ENCODE results near the gene TRMT13.

TRMT13 gene

GRCh38 chr1:100100202-100100601, 32.8 kb upstream of the TRMT13 start:
- TF ChIP-seq FOXP2 (optimal IDR thresholded peaks at IDR 0.05; ENCODE audit: borderline replicate concordance, extremely low read depth, extremely low read length, insufficient read depth) (no peak), TAF1 (IDR thresholded peaks at IDR 0.05; ENCODE audit: borderline replicate concordance, insufficient read depth, low read length) (no peak), REST (IDR thresholded peaks at IDR 0.05; ENCODE audit: insufficient read depth in 1 of 2, low read depth in 2 of 2, low read length in 2 of 2) (no peak), POLR2AphosphoS5 (IDR thresholded peaks at IDR 0.05; ENCODE audit: low read depth, low read length) (no peak), SIN3A (IDR thresholded peaks at IDR 0.05; ENCODE audit: borderline replicate concordance, insufficient read depth, low read length) (no peak)

- TF ChIP-seq REST (IDR thresholded peaks at IDR 0.05; ENCODE audit: insufficient read depth in 1 of 2, low read depth in 2 of 2, low read length in 2 of 2) (no peak), TAF1 (IDR thresholded peaks at IDR 0.05; ENCODE audit: borderline replicate concordance, insufficient read depth, low read length) (no peak)
Observed at GRCh38 chr1:100101564-100101963, 31.4 kb upstream of the TRMT13 start.

GRCh38 chr1:100107696-100108095, 25.3 kb upstream of the TRMT13 start:
- no peak for TF ChIP-seq SIN3A (IDR thresholded peaks at IDR 0.05; ENCODE audit: borderline replicate concordance, insufficient read depth, low read length)

GRCh38 chr1:100109554-100110066, 23.4 kb upstream of the TRMT13 start:
- TF ChIP-seq REST (IDR thresholded peaks at IDR 0.05; ENCODE audit: insufficient read depth in 1 of 2, low read depth in 2 of 2, low read length in 2 of 2) (no peak), POLR2AphosphoS5 (IDR thresholded peaks at IDR 0.05; ENCODE audit: low read depth, low read length) (no peak), TAF1 (IDR thresholded peaks at IDR 0.05; ENCODE audit: borderline replicate concordance, insufficient read depth, low read length) (no peak), FOXP2 (optimal IDR thresholded peaks at IDR 0.05; ENCODE audit: borderline replicate concordance, extremely low read depth, extremely low read length, insufficient read depth) (no peak), SIN3A (IDR thresholded peaks at IDR 0.05; ENCODE audit: borderline replicate concordance, insufficient read depth, low read length) (no peak)

GRCh38 chr1:100115524-100115923, 17.4 kb upstream of the TRMT13 start:
- TF ChIP-seq FOXP2 (optimal IDR thresholded peaks at IDR 0.05; ENCODE audit: borderline replicate concordance, extremely low read depth, extremely low read length, insufficient read depth) (no peak), SIN3A (IDR thresholded peaks at IDR 0.05; ENCODE audit: borderline replicate concordance, insufficient read depth, low read length) (no peak), REST (IDR thresholded peaks at IDR 0.05; ENCODE audit: insufficient read depth in 1 of 2, low read depth in 2 of 2, low read length in 2 of 2) (no peak), POLR2AphosphoS5 (IDR thresholded peaks at IDR 0.05; ENCODE audit: low read depth, low read length) (no peak), TAF1 (IDR thresholded peaks at IDR 0.05; ENCODE audit: borderline replicate concordance, insufficient read depth, low read length) (no peak)
